ENCODE measurements around the gene DENND2A.
"Not testable (repeated sequence)": the region's sequence is repeated elsewhere in the genome, so short reads cannot be mapped to it uniquely, and the experiment has no call there.

Gene DENND2A

DNA sequence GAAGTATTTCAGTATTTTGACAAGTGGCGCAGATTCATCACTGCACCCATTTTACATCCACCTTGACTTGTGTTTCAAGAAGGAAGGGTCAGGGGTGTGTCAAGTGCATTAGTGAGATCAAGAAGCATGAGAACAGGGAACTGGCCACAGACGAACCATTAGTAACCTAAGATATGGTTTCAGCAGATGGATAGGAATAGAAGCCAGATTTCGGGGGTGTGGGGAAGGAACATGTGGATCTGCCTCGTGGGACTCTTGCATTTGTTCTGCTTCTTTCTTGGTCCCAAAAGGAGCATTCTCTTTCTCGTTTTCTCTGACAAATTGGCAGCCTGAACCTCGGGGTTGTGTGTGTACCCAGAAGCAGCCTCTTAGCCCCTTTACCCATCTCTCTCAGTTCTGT lies 9.6 kb downstream of the DENND2A start:
- no peak for DNase-seq (ENCODE audit: low read depth)
- H3K4me3 ChIP-seq (ENCODE audit: low read depth, low read length) = no peak overlapping the region
- no peak for TF ChIP-seq POLR2A (IDR thresholded peaks at IDR 0.05; ENCODE audit: extremely low read depth, insufficient read length)

DNA sequence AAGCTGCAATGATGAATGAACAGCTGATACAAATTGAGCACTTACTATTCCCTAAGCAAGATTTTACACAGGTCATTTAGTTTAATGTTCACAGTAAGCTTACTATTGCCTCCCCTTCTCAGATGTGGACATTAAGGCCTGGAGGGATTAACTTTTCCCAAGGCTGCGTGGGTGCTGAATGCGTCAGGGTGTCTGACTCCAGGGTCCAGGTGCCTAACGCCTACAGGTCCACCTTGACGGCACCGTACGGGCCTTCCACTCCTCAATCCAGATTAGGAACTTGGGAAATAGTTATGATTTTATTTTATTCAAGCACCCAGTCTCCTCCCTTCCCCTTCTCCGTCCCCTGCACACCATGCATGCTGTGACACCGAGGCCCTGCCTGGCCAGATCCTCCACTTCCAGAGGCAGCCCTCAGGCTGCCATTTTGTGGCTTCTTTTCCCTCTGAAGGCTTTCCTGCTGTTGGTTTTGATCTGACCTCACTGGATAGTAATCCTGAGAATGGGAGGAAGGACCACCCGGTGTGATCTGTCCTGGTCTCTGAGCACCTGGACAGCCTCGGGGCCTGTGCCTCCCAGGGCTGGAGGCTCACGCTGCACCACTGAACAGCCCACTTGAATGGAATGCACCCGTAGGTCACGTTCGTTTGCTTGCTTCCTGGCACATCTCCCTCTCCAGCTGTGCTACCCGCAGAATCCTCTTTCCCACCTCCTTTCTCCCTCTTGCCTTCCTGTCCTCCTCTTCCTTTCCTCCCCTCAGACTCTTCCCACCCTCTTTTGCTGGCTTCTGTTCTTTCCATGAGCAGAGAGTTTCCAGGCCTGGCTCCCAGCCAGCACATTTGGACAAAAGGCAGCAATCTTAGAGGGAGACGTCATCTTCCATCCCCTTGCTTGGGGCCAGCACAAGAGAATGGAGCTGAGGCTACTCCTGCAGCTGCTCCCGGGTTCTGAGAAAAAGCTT lies 14.4 kb downstream of the DENND2A start:
- H3K4me3 ChIP-seq (ENCODE audit: low read depth, low read length) = no peak overlapping the region
- TF ChIP-seq MYC (IDR thresholded peaks at IDR 0.05; ENCODE audit: low read depth, low read length) (no peak), POLR2A (IDR thresholded peaks at IDR 0.05; ENCODE audit: extremely low read depth, insufficient read length) (no peak)
- TF ChIP-seq, protein P1, sequence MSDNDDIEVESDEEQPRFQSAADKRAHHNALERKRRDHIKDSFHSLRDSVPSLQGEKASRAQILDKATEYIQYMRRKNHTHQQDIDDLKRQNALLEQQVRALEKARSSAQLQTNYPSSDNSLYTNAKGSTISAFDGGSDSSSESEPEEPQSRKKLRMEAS (IDR thresholded peaks at IDR 0.05; ENCODE audit: low read depth, low read length) = no peak
- TF ChIP-seq, protein P2, sequence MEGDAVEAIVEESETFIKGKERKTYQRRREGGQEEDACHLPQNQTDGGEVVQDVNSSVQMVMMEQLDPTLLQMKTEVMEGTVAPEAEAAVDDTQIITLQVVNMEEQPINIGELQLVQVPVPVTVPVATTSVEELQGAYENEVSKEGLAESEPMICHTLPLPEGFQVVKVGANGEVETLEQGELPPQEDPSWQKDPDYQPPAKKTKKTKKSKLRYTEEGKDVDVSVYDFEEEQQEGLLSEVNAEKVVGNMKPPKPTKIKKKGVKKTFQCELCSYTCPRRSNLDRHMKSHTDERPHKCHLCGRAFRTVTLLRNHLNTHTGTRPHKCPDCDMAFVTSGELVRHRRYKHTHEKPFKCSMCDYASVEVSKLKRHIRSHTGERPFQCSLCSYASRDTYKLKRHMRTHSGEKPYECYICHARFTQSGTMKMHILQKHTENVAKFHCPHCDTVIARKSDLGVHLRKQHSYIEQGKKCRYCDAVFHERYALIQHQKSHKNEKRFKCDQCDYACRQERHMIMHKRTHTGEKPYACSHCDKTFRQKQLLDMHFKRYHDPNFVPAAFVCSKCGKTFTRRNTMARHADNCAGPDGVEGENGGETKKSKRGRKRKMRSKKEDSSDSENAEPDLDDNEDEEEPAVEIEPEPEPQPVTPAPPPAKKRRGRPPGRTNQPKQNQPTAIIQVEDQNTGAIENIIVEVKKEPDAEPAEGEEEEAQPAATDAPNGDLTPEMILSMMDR (IDR thresholded peaks at IDR 0.05; ENCODE audit: low read depth, low read length) = no peak
- no peak for DNase-seq (ENCODE audit: low read depth)

DNA sequence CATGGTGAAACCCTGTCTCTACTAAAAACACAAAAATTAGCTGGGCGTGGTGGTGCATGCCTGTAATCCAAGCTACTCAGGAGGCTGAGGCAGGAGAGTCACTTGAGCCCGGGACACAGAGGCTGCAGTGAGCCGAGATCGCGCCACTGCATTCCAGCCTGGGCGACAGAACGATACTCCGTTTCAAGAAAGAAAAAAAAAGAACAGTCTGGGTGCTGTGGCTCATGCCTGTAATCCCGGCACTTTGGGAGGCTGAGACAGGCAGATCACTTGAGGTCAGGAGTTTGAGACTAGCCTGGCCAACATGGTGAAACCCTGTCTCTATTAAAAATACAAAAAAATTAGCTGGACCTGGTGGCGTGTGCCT lies 15.4 kb downstream of the DENND2A start:
- H3K4me3 ChIP-seq (ENCODE audit: low read depth, low read length); DNase-seq (ENCODE audit: low read depth): not testable (repeated sequence)

DNA sequence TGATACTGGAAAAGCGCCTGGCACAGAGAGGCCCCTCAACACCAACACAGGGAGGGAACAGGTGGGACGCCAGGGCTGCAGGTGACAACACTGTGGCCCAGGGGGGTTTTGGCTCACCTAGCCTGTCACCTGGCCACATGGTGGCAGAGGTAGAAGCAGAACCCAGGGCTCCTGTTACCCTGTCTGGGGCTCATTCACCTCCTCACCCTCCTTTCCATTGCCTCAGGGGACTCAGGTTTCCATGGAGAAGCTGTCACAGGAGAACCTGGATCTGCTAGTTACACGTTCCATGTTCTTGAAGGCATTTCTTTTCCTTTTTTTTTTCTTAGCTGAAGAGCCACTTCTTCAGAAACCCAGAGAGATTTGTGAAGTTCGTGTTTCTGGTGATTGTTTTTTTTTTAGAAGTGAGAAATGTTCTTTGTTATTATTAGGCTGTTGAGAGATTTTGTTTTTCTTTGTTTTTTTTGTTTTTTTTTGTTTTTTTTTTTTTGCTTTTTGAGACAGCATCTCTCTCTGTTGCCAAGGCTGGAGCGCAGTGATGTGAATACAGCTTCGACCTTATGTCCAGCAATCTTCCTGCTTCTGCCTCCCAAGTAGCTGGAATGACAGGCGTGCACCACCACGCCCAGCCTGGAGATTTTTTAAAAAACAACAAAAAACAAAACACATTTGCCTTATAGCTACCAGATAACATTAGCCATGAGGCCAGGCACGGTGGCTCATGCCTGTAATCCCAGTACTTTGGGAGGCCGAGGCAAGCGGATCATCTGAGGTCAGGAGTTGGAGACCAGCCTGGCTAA lies 16.0 kb downstream of the DENND2A start:
- H3K4me3 ChIP-seq (ENCODE audit: low read depth, low read length) = no peak overlapping the region
- TF ChIP-seq, protein P1 (IDR thresholded peaks at IDR 0.05; ENCODE audit: low read depth, low read length) = no peak
- TF ChIP-seq POLR2A (IDR thresholded peaks at IDR 0.05; ENCODE audit: extremely low read depth, insufficient read length) = no peak
- TF ChIP-seq MYC (IDR thresholded peaks at IDR 0.05; ENCODE audit: low read depth, low read length) = no peak
- TF ChIP-seq, protein P2 (IDR thresholded peaks at IDR 0.05; ENCODE audit: low read depth, low read length) = no peak
- DNase-seq (ENCODE audit: low read depth) = no peak

DNA sequence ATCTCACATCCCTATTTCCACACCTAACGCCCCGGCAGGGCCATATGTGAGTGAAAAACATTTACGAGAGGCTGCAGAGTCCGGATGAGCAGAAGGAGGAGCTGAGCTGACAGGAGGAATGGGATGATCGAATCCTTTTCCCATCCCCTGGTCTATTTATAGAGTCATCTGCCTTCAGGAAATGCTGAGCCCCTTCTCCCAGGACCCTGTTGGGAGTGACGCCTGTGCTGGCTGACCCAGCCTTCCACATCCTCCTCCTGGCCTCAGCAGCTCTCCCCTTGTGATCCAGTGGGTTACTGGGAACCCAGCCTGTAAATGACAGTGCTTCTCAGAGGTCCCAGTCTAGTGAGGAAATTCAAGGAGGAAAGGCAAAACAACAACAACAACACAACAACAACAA lies 16.6 kb downstream of the DENND2A start:
- H3K4me3 ChIP-seq (ENCODE audit: low read depth, low read length) = no peak overlapping the region
- TF ChIP-seq MYC (IDR thresholded peaks at IDR 0.05; ENCODE audit: low read depth, low read length) (no peak), POLR2A (IDR thresholded peaks at IDR 0.05; ENCODE audit: extremely low read depth, insufficient read length) (no peak)
- TF ChIP-seq, protein P1 (IDR thresholded peaks at IDR 0.05; ENCODE audit: low read depth, low read length) = no peak
- TF ChIP-seq, protein P2 (IDR thresholded peaks at IDR 0.05; ENCODE audit: low read depth, low read length) = no peak
- DNase-seq (ENCODE audit: low read depth) = no peak

DNA sequence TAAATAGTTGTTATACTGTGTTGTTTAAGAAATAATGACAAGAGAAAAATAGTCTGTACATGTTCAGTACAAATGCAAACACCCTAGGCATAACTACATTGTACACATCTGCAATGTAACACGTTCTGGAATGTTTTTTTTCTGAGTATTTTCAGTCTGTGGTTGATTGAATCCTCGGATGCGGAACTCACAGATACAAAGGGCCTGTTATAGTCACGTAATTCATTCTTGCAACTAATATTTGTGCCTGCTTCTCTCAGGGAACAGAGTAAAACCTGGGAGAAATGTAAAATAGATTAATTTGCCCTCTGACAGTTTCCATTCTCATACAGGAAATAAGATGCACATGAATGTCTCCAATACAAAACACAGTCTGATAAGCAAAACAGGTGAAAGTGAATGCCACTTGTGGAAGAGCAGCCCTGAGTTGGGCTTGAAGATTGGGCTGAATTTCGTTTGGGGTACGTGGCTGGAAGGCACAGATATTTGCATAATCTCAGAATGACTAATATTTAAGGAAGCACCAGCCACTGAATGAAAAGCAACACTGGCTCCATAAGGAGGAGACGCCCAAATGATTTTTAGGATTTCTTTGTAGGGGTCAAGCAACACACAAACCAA lies 19.1 kb downstream of the DENND2A start:
- no peak for DNase-seq (ENCODE audit: low read depth)
- H3K4me3 ChIP-seq (ENCODE audit: low read depth, low read length) = no peak overlapping the region
- TF ChIP-seq, protein P2 (IDR thresholded peaks at IDR 0.05; ENCODE audit: low read depth, low read length) = no peak
- TF ChIP-seq MYC (IDR thresholded peaks at IDR 0.05; ENCODE audit: low read depth, low read length) (no peak), POLR2A (IDR thresholded peaks at IDR 0.05; ENCODE audit: extremely low read depth, insufficient read length) (no peak)
- TF ChIP-seq, protein P1 (IDR thresholded peaks at IDR 0.05; ENCODE audit: low read depth, low read length) = no peak

DNA sequence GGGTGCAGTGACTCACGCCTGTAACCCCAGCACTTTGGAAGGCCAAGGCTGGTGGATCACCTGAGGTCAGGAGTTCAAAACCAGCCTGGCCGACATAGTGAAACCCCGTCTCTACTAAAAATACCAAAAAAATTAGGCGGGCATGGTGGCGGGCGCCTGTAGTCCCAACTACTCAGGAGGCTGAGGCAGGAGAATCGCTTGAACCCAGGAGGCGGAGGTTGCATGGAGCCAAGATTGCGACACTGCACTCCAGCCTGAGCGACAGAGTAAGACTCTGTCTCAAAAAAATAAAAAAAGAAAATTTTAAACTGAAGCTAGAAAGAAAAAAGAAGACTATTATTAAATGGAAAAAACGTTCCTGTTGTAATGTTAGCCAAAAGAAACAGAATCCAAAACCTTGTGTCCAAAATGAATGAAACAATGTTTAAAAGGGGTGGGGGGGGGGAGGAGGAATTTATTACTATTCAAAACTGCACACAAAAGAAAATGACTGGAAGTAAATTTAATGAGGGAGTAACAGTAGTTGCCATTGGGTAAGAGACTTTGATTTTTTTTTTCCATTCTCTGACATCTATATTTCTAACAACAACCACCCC lies 20.6 kb downstream of the DENND2A start:
- H3K4me3 ChIP-seq (ENCODE audit: low read depth, low read length); DNase-seq (ENCODE audit: low read depth): not testable (repeated sequence)

All from NB4 (cell line).